RWPE1 (cell line): ENCODE results near the gene SPTLC3.

Experiments
- CTCF ChIA-PET: fragments of 350-600 bp; sonication (Branson Sonifier 250); formaldehyde crosslinking; extraction: SDS; loops from one replicate; lab custom pipeline; 2021; lab: Yijun Ruan, JAX
- POLR2A ChIA-PET: fragments of 400-600 bp; formaldehyde crosslinking; extraction: SDS; loops from one replicate; lab custom pipeline; 2020; ENCODE audit warnings: antibody characterized with exemption; ENCODE audit not compliant: low non-redundant PET; lab: Yijun Ruan, JAX
- DNase-seq: peaks from one replicate; pipeline ENCODE4 v3.0.0; 2012; ENCODE audit warnings: low spot score
- H3K27ac ChIP-seq: fragments of 450-650 bp; 2 replicates; pipeline ENCODE4 v1.5.1; 2017
- TF ChIP-seq, protein P1 (sequence below): fragments of 450-650 bp; conservative IDR thresholded peaks from 2 replicates; pipeline ENCODE4 v1.5.1; 2017; ENCODE audit warnings: low read depth, mild to moderate bottlenecking

SPTLC3 gene

DNA sequence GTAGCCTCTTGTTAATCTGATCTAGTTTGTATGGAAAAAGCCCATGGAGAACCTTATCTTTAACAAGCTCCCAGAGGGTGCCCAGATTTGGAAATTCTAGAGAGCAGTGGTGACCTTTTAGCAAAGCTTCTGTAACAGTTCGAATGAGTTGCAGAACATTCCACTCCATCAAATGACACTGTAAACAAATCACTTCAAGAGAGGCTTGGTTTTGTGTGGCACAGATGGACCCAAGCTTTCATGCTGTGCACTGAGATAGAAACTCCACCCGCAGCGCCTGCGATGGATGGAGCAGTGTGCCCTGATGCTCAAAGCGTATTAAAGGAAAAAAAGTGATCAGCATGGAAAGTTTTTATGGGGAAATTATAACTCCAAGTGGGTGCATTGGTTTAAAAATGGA, 157.2 kb downstream of the SPTLC3 start:
- CTCF ChIA-PET, result no interaction called here
- no peak overlapping the region for H3K27ac ChIP-seq
- POLR2A ChIA-PET, result no interaction called here
- TF ChIP-seq, protein P1, sequence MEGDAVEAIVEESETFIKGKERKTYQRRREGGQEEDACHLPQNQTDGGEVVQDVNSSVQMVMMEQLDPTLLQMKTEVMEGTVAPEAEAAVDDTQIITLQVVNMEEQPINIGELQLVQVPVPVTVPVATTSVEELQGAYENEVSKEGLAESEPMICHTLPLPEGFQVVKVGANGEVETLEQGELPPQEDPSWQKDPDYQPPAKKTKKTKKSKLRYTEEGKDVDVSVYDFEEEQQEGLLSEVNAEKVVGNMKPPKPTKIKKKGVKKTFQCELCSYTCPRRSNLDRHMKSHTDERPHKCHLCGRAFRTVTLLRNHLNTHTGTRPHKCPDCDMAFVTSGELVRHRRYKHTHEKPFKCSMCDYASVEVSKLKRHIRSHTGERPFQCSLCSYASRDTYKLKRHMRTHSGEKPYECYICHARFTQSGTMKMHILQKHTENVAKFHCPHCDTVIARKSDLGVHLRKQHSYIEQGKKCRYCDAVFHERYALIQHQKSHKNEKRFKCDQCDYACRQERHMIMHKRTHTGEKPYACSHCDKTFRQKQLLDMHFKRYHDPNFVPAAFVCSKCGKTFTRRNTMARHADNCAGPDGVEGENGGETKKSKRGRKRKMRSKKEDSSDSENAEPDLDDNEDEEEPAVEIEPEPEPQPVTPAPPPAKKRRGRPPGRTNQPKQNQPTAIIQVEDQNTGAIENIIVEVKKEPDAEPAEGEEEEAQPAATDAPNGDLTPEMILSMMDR, result no peak
- DNase-seq, result no peak

DNA sequence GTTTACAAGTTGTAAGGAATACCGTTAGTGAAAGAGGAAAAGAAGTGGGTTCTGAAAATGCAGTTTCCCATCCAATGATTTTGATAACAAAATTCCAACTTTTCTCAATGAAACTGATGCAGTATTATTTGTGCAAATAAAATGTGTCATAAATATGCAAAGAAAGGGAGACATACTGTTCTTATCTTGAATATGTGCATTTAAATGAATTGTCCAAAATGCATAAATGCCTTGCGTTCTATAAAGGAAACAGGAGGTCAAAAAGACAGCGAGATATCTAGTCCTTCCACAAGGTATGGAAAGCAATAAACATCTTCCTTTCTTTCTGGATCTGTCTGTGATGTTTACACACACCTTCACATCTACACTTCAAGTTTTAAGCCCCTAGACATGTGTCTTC, 157.7 kb downstream of the SPTLC3 start:
- CTCF ChIA-PET, result no interaction called here
- POLR2A ChIA-PET, result no interaction called here
- no peak for DNase-seq
- TF ChIP-seq, protein P1, result no peak
- no peak overlapping the region for H3K27ac ChIP-seq

DNA sequence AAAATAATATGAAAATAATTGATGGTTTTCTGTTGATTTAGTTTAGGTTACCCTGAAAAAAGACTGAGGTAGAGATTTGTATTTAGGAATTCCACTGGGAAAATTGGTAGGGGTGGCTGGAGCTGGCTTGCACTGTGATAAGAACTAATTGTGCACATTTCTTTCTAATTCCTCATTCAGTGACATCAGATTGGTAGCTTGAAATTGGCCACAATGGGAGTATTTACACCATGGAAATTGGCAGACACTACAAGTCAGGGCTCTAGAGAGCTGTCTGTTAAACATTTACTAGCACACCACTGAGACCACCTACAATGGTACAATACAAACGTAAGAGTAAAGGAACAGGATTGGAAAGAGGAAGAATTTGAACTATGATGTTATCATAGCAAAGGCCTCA, 160.3 kb downstream of the SPTLC3 start:
- no peak overlapping the region for H3K27ac ChIP-seq
- DNase-seq, result no peak
- CTCF ChIA-PET, result interaction anchor here (0.6 kb wide), 1 partner anchor 574 kb away, joined by 3 read pairs; no protein-coding TSS in a partner anchor
- TF ChIP-seq, protein P1, result no peak
- POLR2A ChIA-PET, result no interaction called here

DNA sequence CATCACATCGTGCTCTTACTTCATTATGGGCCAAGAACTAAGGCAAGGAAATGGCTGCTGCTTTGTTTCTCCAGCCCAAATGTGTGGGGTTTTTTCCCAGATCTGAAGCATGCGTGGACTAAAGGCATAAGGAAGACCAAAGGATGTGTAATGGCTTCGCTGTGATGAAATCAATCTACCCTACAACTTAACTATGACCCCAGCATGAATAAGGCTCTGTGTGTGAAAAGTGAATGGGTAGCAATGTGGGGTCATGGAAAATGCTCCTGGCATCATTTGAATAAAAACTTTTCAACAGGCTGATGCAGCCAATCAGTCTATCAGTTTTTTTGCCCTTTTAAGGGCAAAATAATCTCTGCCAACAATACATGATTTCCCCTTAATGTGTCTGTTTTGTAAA, 162.0 kb downstream of the SPTLC3 start:
- DNase-seq, result no peak
- H3K27ac ChIP-seq, result no peak overlapping the region
- TF ChIP-seq, protein P1, result no peak
- POLR2A ChIA-PET, result no interaction called here
- CTCF ChIA-PET, result no interaction called here

DNA sequence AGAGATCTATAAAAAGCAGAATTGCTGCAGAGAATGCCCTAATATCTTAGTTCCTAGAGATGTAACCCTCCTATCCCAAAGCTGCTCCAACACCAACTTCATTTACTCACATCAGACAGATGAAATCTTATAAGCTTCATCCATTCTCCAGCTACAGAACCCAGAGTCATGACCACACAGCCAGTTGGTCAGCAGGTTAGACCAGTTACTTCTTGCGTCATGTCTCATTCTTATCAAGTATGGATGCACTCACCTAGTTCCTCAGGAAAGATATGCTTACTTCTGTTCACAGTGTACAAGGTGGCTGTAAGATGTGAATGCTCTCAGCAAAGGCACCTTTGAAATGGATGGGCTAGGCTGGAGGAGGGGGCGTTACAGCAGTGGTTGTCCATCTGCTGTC, 164.4 kb downstream of the SPTLC3 start:
- TF ChIP-seq, protein P1, result no peak
- POLR2A ChIA-PET, result no interaction called here

GRCh38 chr20:13174402-13174801, 165.6 kb downstream of the SPTLC3 start:
- TF ChIP-seq, protein P1, result no peak
- CTCF ChIA-PET, result interaction anchor here (0.7 kb wide), 1 partner anchor 206 kb away, joined by 3 read pairs; no protein-coding TSS in a partner anchor
- POLR2A ChIA-PET, result no interaction called here

More for the DNA sequence above, 164.4 kb downstream of the SPTLC3 start:
- CTCF ChIA-PET, result no interaction called here
- no peak overlapping the region for H3K27ac ChIP-seq
- DNase-seq, result no peak

More at GRCh38 chr20:13174402-13174801, 165.6 kb downstream of the SPTLC3 start:
- no peak overlapping the region for H3K27ac ChIP-seq
- no peak for DNase-seq
